Calu3 (cell line): ENCODE measurements around the gene CENPB. TPM values are rescaled to one million over a fixed set of nuclear protein-coding genes. Genes with fewer than 3 reads are reported as not detected.

Experiments
- BruUV-seq: library from RNA; stranded (reverse); fragments of 400-500 nt; replicated peaks from 2 replicates; lab custom pipeline; 2021; lab: Mats Ljungman, UMichigan
- CTCF ChIA-PET: fragments of 300-600 bp; sonication (Branson Sonifier 250); formaldehyde crosslinking; loops from one replicate; lab custom pipeline; 2022; ENCODE audit warnings: antibody characterized with exemption; lab: Charles Lee
- DNase-seq: peaks from one replicate; pipeline ENCODE4 v3.0.0; 2022
- H3K27ac Mint-ChIP-seq: one replicate; pipeline ENCODE4 v1.8.0; 2022; ENCODE audit warnings: mixed read lengths; ENCODE audit not compliant: unreplicated experiment
- H3K27me3 Mint-ChIP-seq: one replicate; pipeline ENCODE4 v1.8.0; 2022; ENCODE audit warnings: mixed read lengths; ENCODE audit not compliant: unreplicated experiment
- H3K36me3 Mint-ChIP-seq: one replicate; pipeline ENCODE4 v1.8.0; 2022; ENCODE audit warnings: mild to moderate bottlenecking, moderate library complexity, mixed read lengths; ENCODE audit not compliant: insufficient read depth, unreplicated experiment
- H3K4me1 Mint-ChIP-seq: one replicate; pipeline ENCODE4 v1.8.0; 2022; ENCODE audit warnings: mild to moderate bottlenecking, low read depth, mixed read lengths; ENCODE audit not compliant: unreplicated experiment
- H3K4me3 Mint-ChIP-seq: one replicate; pipeline ENCODE4 v1.8.0; 2022; ENCODE audit warnings: mild to moderate bottlenecking, low read depth, moderate library complexity, mixed read lengths; ENCODE audit not compliant: unreplicated experiment
- H3K9me3 Mint-ChIP-seq: one replicate; pipeline ENCODE4 v1.8.0; 2022; ENCODE audit warnings: low read depth, mixed read lengths; ENCODE audit not compliant: unreplicated experiment
- intact Hi-C: fragments of 100-400 bp; cut with micrococcal nuclease; formaldehyde crosslinking; loops from one replicate; pipeline ENCODE4 v1.10.0; 2022; ENCODE audit not compliant: unreplicated experiment
- total RNA-seq: library from RNA; stranded (reverse); gene quantifications from 2 replicates; pipeline ENCODE4 v1.2.3, GENCODE V29; 2022
- TF ChIP-seq, protein P1 (sequence below): fragments of 200-600 bp; IDR thresholded peaks from one replicate; pipeline ENCODE4 v1.8.0; 2022; ENCODE audit warnings: antibody characterized with exemption; ENCODE audit not compliant: unreplicated experiment

Gene CENPB
- total RNA-seq, 1 experiment from 2014 or later: 44.9 TPM

DNA sequence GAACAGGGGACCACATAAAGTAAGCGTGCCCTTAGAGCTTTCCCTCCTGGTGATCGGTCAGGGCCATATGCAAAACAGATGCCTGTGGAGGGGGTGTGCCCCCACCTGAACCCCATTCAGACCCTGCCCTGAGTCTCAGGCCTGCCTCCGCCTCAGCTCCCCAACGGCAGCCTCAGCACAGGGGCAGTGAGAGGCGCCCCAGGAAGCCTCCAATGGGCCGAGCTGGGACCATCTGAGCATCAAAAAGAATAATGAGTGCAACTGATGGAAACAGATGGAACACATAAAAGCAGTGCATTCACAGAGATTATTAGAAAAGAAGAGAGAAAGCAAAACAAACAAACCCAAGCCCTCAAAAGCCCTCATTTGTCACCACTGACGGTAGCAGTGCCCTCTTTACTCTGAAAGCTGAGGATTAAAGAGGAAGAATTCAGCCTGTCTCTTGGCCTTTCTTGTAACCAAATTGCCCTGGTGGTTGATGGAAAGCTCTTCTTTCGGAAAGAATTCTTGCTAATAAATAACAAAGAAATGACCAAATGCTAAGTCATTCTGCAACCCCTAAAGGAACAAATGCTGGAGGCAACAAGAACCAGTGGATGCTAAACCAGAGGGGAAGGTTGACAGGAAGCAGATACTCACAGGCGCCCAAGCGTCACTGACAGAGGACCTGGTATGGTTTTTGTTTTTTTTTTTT lies 25.7 kb downstream of the CENPB start:
- TF ChIP-seq, protein P1, sequence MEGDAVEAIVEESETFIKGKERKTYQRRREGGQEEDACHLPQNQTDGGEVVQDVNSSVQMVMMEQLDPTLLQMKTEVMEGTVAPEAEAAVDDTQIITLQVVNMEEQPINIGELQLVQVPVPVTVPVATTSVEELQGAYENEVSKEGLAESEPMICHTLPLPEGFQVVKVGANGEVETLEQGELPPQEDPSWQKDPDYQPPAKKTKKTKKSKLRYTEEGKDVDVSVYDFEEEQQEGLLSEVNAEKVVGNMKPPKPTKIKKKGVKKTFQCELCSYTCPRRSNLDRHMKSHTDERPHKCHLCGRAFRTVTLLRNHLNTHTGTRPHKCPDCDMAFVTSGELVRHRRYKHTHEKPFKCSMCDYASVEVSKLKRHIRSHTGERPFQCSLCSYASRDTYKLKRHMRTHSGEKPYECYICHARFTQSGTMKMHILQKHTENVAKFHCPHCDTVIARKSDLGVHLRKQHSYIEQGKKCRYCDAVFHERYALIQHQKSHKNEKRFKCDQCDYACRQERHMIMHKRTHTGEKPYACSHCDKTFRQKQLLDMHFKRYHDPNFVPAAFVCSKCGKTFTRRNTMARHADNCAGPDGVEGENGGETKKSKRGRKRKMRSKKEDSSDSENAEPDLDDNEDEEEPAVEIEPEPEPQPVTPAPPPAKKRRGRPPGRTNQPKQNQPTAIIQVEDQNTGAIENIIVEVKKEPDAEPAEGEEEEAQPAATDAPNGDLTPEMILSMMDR: no peak
- CTCF ChIA-PET: no interaction called here
- H3K27ac Mint-ChIP-seq: no peak overlapping the region

DNA sequence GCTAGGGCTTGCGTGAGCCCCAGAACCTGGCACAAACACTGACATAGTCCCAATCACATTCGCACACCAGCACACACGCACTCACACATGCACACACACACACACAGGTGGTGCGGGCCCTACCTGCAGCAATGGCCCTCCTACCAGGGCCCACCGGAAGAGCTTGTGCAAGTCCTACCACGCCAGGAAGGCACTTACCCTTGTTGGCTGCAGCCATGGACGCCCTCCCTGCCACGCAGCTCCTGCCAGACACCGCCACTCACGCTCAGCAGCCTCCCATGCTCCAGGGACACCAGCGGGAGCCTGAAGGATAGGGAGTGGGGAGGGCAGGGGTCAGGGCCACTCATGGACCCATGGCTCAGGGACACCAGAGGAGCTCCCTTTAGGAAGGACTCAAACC lies 26.7 kb downstream of the CENPB start:
- Mint-ChIP-seq H3K4me1 (no peaks in the 10 kb centered on the region), H3K4me3 (no peak overlapping the region), H3K36me3 (peaks cover 6% of the 10 kb centered on the region), H3K27me3 (no peaks in the 10 kb centered on the region), H3K9me3 (no peaks in the 10 kb centered on the region), H3K27ac (no peak overlapping the region)
- no TSS peak for BruUV-seq
- intact Hi-C loops: no loop called here
- CTCF ChIA-PET: interaction anchor here (0.6 to 0.9 kb wide), 3 partner anchors 12 to 127 kb away, joined by 3 to 5 read pairs (median 3); no protein-coding TSS in a partner anchor
- TF ChIP-seq, protein P1: no peak
- DNase-seq: no peak

More for the DNA sequence above, 25.7 kb downstream of the CENPB start:
- no TSS peak for BruUV-seq
- peaks cover 7% of the 10 kb centered on the region for H3K36me3 Mint-ChIP-seq
- H3K4me1 Mint-ChIP-seq: no peaks in the 10 kb centered on the region
- no peak overlapping the region for H3K4me3 Mint-ChIP-seq
- intact Hi-C loops: no loop called here
- no peaks in the 10 kb centered on the region for H3K9me3 Mint-ChIP-seq
- H3K27me3 Mint-ChIP-seq: no peaks in the 10 kb centered on the region
- no peak for DNase-seq

DNA sequence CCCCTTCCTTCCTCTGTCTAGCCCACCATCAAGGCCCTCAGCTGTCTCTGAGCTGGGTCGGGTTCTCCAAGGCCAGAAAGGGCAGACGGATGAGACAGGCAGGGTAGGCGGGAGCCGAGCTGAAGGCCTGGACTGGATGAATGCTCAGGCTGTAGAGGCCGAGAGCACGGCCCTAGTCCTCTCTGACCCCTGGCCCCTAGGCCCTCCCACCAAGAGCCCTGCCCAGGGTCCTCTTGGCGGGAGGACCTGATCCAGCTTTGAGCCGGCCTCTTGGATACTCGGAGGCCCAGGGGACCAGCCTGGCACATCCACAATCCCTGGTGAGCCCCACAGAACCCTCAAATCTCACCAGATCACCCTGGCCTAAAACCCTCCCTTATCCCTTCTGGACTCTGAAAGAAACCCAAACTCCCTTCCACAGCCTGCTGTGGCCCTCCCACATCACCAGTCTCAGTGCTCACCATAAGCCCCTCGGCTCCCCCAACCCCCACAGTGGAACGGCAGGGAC lies 27.2 kb downstream of the CENPB start:
- TF ChIP-seq, protein P1: no peak
- DNase-seq: no peak
- H3K27me3 Mint-ChIP-seq: no peaks in the 10 kb centered on the region
- no peak overlapping the region for H3K4me3 Mint-ChIP-seq
- no peaks in the 10 kb centered on the region for H3K9me3 Mint-ChIP-seq
- H3K4me1 Mint-ChIP-seq: no peaks in the 10 kb centered on the region
- no TSS peak for BruUV-seq
- H3K27ac Mint-ChIP-seq: no peak overlapping the region
- intact Hi-C loops: no loop called here
- H3K36me3 Mint-ChIP-seq: peaks cover 6% of the 10 kb centered on the region
- CTCF ChIA-PET: interaction anchor here (0.6 to 0.9 kb wide), 2 partner anchors 12 to 18 kb away, joined by 3 read pairs; no protein-coding TSS in a partner anchor

DNA sequence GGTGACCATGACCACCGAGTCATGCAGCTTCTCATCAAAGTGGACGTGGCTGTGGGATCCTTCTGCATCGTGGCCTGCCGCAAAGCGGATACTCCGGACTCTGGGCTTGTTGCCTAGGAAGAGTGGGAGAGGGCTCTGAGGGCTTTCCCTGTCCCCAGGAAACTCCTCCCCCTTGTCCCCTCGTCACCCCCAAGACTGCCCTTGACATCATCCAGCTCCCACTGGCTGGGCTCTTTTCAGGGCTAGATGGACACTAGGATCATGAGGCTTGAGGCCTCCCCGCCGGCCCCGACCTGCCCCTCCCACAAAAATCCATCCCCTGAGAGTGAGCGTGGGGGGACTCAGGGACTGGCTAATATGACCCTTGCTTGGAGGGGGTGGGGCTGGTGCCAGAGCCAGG lies 28.0 kb downstream of the CENPB start:
- no TSS peak for BruUV-seq
- H3K4me3 Mint-ChIP-seq: no peak overlapping the region
- H3K36me3 Mint-ChIP-seq: peaks cover 7% of the 10 kb centered on the region
- TF ChIP-seq, protein P1: no peak
- intact Hi-C loops: no loop called here
- H3K27ac Mint-ChIP-seq: no peak overlapping the region
- no peaks in the 10 kb centered on the region for H3K27me3 Mint-ChIP-seq
- DNase-seq: no peak
- no peaks in the 10 kb centered on the region for H3K4me1 Mint-ChIP-seq
- no peaks in the 10 kb centered on the region for H3K9me3 Mint-ChIP-seq
- CTCF ChIA-PET: interaction anchor here (0.6 kb wide), 1 partner anchor 79 kb away, joined by 3 read pairs; no protein-coding TSS in a partner anchor
